ENCODE measurements around the gene CEP85. TPM values are rescaled to one million over a fixed set of nuclear protein-coding genes. Genes with fewer than 3 reads are reported as not detected.
"Not testable (repeated sequence)": the region's sequence is repeated elsewhere in the genome, so short reads cannot be mapped to it uniquely, and the experiment has no call there.

CEP85 gene
- total RNA-seq, 2 experiments from 2014 or later = 30.3 to 32.6 TPM

DNA sequence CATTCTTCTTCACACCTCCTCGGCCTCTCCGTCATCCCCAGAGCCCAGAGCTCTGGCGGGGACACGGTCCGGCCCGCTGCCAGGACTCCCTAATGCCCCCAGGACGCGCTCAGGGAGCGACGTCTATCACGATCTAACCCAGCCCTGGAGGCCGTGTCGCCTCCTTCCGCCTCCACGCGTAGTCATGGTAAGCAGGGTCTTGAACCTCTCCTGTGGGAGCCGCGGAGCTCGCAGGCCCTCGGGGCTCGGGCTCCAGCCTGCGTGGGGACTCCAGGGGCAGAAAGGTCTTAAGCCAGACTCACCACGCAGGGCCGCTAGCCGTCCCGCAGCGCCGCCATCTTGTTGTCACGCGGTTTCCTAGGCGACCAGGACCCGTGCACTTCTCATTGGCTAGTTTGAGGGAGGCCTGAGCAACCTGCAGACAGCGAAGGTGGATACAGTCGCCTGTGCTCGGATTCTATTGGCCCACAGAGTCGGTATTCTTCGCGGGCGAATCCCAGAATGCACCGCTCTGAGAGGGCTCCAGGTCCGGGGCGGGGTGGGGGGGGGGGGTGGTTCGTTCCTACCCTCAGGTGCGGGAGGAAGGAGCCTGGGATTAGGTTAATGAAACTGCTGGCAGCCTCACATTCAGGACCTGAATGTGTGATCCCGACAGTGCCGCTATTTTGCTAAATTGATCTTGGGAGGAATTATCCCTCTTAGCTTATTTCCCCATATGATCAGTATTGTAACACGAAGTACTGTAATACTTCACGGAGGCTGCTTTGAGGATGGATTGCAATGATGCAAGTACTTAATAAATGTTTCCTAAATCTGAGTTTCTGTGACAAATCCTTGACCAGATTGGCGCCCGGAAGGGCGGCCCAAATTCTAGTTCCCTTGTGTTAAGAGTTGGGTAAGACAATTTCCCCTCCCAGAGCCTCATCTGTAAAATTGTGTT lies 72.6 kb downstream of the CEP85 start, which contains the start of gene UBXN11:
TSS of gene UBXN11 (minus strand) at position 347 of the 940 bp plus-strand sequence. CDS start 3,753 bp downstream, outside the sequence.
- Mint-ChIP-seq H3K27ac (peak within 1 kb of the TSS; percentile 92), H3K9me3 (no peaks in the 10 kb centered on the region), H3K27me3 (no peaks in the 10 kb centered on the region), H3K36me3 (no peaks in the 10 kb centered on the region), H3K4me1 (ENCODE audit: low read depth) (peaks cover 32% of the 10 kb centered on the region), H3K4me3 (peak within 1 kb of the TSS; percentile 95)
- CTCF ChIA-PET = interaction anchor here (1.1 to 23.7 kb wide), 4 partner anchors 12 to 137 kb away, joined by 3 to 886 read pairs (median 41); partner anchors contain the start of genes CD52, SH3BGRL3 and ZNF593
- intact Hi-C loops (cut with micrococcal nuclease) = loop anchor here (5.0 kb wide), 1 partner anchor 166 kb away; the partner anchor contains the start of gene HMGN2
- POLR2A ChIA-PET = interaction anchor here (0.6 to 4.7 kb wide), 11 partner anchors 9 to 1343 kb away, joined by 3 to 58 read pairs (median 4); partner anchors contain the start of genes CD52, DHDDS, PDIK1L and SH3BGRL3
- peak; percentile 97 for DNase-seq

DNA sequence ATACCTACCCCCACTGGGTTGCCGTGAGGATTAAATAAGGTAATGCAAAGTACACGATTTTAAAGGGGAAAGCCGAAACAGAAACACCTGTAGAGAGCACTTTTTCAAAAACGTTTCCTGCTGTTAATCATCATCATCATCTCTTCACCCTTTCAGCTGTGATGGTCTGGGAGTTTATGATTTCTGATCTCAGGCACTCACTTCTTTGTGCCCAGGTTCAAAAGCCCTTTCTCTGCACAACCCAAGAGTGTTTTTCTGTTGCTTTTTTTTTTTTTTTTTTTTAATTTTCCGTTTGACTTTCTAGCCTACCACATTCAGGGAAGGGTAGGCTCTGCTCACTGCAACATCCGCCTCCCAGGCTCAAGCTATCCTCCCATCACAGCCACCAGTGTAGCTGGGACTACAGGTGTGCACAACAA lies 73.4 kb downstream of the CEP85 start:
- peak; percentile 58 for DNase-seq
- Mint-ChIP-seq H3K9me3 (no peaks in the 10 kb centered on the region), H3K4me1 (ENCODE audit: low read depth) (peaks cover 32% of the 10 kb centered on the region), H3K4me3 (peak overlapping the region; percentile 95), H3K27ac (peak overlapping the region; percentile 92), H3K27me3 (no peaks in the 10 kb centered on the region), H3K36me3 (no peaks in the 10 kb centered on the region)
- intact Hi-C loops (cut with micrococcal nuclease) = loop anchor here (5.0 kb wide), 1 partner anchor 165 kb away; the partner anchor contains the start of gene HMGN2
- CTCF ChIA-PET = interaction anchor here (0.6 to 23.7 kb wide), 4 partner anchors 12 to 184 kb away, joined by 3 to 886 read pairs (median 40); partner anchors contain the start of genes CD52, SH3BGRL3 and ZNF593
- POLR2A ChIA-PET = interaction anchor here (0.6 to 4.7 kb wide), 12 partner anchors 8 to 1342 kb away, joined by 3 to 58 read pairs (median 4); partner anchors contain the start of genes CD52, DHDDS, PDIK1L and SH3BGRL3

DNA sequence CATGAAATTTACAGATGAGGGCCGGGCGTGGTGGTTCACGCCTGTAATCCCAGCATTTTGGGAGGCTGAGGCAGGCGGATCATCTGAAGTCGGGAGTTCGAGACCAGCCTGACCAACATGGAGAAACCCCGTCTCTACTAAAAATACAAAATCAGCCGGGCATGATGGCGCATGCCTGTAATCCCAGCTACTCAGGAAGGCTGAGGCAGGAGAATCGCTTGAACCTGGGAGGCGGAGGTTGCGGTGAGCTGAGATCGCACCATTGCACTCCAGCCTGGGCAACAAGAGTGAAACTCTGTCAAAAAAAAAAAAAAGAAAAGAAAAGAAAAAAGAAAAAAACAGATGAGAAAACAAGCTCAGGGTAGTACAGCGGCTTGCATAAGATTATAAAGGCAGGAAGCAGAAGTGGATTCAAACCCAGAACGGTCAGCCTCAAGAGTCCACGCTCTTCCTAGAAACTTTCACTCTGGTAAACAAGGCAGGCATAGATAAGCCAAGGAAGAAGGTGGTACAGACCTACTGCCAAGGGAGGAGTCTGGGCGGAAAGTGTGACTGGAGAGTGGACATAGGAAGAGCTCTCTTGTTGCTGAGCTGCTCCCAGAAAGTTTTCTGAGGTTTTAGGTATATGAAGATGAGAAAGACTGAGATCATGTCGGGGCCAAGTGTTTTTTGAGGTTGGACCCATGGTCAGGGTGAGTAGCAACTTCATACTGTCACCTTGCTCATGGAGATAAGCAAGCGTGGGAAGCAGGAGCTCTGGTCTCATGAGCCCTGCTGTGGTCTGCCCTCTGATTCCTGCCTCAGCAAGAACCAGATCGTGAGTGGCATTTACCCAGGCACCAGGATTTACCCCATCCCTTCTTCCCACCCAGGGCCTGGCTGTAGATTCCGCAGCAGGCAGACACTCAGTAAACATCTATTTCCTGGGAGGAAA lies 74.2 kb downstream of the CEP85 start:
- Mint-ChIP-seq H3K4me1 (ENCODE audit: low read depth) (peaks cover 33% of the 10 kb centered on the region), H3K4me3 (peak overlapping the region; percentile 95), H3K27ac (peak overlapping the region; percentile 92)
- ChIA-PET POLR2A (interaction anchor here (0.6 to 4.7 kb wide), 7 partner anchors 10 to 271 kb away, joined by 3 to 58 read pairs (median 17); partner anchors contain the start of genes CD52 and CEP85), CTCF (interaction anchor here (1.2 to 23.7 kb wide), 4 partner anchors 11 to 92 kb away, joined by 3 to 886 read pairs (median 42); partner anchors contain the start of genes CD52 and SH3BGRL3)
- H3K36me3 Mint-ChIP-seq, H3K9me3 Mint-ChIP-seq, H3K27me3 Mint-ChIP-seq: not testable (repeated sequence)
- intact Hi-C loops (cut with micrococcal nuclease) = loop anchor here (1.0 to 5.0 kb wide), 3 partner anchors 11 to 164 kb away; partner anchors contain the start of gene HMGN2
- DNase-seq = peak; percentile 77

- no peak overlapping the region for H3K4me3 Mint-ChIP-seq
- peaks cover 6% of the 10 kb centered on the region for H3K36me3 Mint-ChIP-seq
- no peak for DNase-seq
- peaks cover 43% of the 10 kb centered on the region for H3K4me1 Mint-ChIP-seq (ENCODE audit: low read depth)
- intact Hi-C loops (cut with micrococcal nuclease) = loop anchor here (10.0 kb wide), 1 partner anchor 230 kb away; no protein-coding TSS in a partner anchor
- H3K9me3 Mint-ChIP-seq = no peaks in the 10 kb centered on the region
- ChIA-PET POLR2A (interaction anchor here (1.2 to 7.0 kb wide), 4 partner anchors 8 to 39 kb away, joined by 3 to 100 read pairs (median 4); partner anchors contain the start of gene UBXN11), CTCF (interaction anchor here (1.4 to 23.7 kb wide), 2 partner anchors 35 to 80 kb away, joined by 6 to 886 read pairs; partner anchors contain the start of genes CEP85 and SH3BGRL3)
- H3K27ac Mint-ChIP-seq = no peak overlapping the region
- H3K27me3 Mint-ChIP-seq = no peaks in the 10 kb centered on the region
Observed at GRCh38 chr1:26314501-26314900, 80.5 kb downstream of the CEP85 start.

DNA sequence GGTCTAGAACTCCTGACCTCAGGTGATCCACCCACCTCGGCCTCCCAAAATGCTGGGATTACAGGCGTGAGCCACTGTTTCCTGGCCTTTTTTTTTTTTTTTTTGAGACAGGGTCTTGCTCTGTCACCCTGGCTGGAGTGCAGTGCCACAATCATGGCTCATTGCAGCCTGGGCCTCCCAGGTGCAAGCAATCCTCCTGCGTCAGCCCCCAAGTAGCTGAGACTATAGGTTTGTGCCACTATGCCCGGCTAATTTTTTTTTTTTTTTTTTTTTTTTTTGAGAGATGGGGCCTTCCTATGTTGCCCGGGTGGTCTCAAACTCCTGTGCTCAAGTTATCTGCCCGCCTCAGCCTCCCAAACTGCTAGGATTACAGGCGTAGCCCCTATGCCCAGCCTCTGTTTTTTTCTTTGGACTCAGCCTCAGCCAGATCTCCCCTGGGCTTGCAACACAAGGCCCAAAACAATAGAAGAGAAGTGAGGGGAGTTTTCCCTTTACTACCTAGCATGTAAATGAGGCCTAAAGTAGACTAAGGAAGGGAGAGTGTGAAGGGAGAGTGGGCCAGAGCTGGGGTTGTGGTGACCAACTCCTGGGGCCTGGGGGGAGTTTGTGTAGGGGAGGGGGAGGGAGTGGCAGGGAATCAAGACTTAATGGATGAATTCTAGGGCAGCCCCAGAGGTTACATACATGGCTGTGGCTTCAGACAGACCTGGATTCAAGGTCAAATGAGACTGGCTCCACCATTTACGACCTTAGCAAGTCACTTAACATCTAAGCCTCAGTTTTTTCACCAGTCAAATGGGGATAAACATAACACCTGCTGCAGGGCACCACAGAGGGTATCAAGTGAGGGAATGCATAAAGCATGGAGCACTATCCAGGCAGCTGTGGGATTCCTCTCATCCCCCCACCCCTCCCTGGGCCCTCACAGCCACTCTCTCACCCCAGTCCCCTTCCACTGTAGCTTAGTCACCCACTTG lies 82.2 kb downstream of the CEP85 start:
- H3K4me3 Mint-ChIP-seq = no peak overlapping the region
- intact Hi-C loops (cut with micrococcal nuclease) = loop anchor here (10.0 kb wide), 1 partner anchor 229 kb away; no protein-coding TSS in a partner anchor
- no peaks in the 10 kb centered on the region for H3K9me3 Mint-ChIP-seq
- H3K27ac Mint-ChIP-seq = peak overlapping the region; percentile 75
- H3K4me1 Mint-ChIP-seq (ENCODE audit: low read depth) = peaks cover 55% of the 10 kb centered on the region
- ChIA-PET CTCF (interaction anchor here (1.4 to 23.7 kb wide), 5 partner anchors 9 to 146 kb away, joined by 4 to 886 read pairs (median 12); partner anchors contain the start of genes CEP85, SH3BGRL3, UBXN11 and ZNF593), POLR2A (interaction anchor here (0.7 to 7.0 kb wide), 5 partner anchors 9 to 38 kb away, joined by 3 to 100 read pairs (median 4); partner anchors contain the start of genes SH3BGRL3 and UBXN11)
- DNase-seq = no peak
- H3K36me3 Mint-ChIP-seq = peaks cover 15% of the 10 kb centered on the region
- H3K27me3 Mint-ChIP-seq = no peaks in the 10 kb centered on the region

DNA sequence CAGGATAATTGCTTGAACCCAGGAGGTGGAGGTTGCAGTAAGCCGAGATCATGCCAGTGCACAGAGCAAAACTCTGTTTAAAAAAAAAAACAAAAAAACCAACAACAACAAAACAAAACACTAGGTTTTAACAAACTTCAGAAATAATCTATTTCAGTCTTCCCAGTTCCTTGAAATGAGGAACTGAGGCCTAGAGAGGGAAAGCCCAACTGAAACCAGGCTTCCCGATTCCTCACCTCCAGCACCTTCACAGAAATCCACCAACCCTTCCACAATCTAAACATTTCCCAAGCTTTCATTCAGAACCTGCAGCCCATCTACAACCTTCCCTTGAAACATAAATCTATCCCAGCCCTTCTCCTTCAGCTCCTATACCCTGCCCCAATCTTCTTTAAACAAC lies 83.1 kb downstream of the CEP85 start:
- Mint-ChIP-seq H3K27me3 (no peaks in the 10 kb centered on the region), H3K9me3 (no peaks in the 10 kb centered on the region), H3K4me3 (peak overlapping the region; percentile 91), H3K27ac (peak overlapping the region; percentile 91), H3K4me1 (ENCODE audit: low read depth) (peaks cover 61% of the 10 kb centered on the region), H3K36me3 (peaks cover 20% of the 10 kb centered on the region)
- CTCF ChIA-PET = interaction anchor here (1.4 to 23.7 kb wide), 7 partner anchors 10 to 172 kb away, joined by 4 to 886 read pairs (median 12); partner anchors contain the start of genes CEP85, SH3BGRL3, UBXN11 and ZNF593
- intact Hi-C loops (cut with micrococcal nuclease) = loop anchor here (10.0 kb wide), 1 partner anchor 228 kb away; no protein-coding TSS in a partner anchor
- POLR2A ChIA-PET = interaction anchor here (0.7 to 7.0 kb wide), 4 partner anchors 10 to 41 kb away, joined by 3 to 100 read pairs (median 42); partner anchors contain the start of genes SH3BGRL3 and UBXN11
- DNase-seq = no peak

DNA sequence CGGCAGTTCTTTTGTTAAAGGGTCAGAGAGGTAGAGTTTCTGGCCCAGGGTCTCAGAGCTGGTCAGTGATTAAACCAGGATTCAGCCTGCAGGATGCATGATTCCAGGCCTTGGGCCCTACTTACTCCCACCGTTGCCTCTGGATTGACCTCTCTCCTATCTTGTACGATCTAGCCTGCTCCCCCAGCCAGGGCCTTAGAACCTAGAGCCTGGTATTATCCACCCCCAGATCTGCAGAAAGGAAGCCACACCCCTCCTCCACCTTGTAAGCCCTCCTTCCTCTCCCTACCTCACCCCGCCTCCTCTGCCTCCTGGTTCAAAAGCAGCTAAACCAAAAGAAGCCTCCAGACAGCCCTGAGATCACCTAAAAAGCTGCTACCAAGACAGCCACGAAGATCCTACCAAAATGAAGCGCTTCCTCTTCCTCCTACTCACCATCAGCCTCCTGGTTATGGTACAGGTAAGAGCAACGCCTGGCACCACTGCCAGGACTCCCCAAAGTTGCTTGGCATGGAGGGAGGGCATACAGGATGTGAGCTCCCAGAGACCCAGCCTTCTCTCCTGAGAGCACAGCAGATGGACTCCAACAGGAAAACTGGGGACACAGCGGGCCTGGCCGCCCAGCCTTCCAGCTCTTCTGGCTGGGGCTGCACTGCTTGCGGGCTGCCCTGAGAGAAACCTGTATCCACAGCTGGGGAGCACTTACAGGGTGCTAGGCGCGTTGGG lies 83.8 kb downstream of the CEP85 start, which contains the start of gene CD52:
TSS of gene CD52 (plus strand) at position 347 of the 726 bp plus-strand sequence. CDS start at position 407, 60 bp downstream.
- CTCF ChIA-PET = interaction anchor here (1.4 to 23.7 kb wide), 8 partner anchors 10 to 173 kb away, joined by 4 to 886 read pairs (median 13); partner anchors contain the start of genes C1orf232, CEP85, SH3BGRL3 and UBXN11
- intact Hi-C loops (cut with micrococcal nuclease) = loop anchor here (10.0 kb wide), 1 partner anchor 227 kb away; no protein-coding TSS in a partner anchor
- Mint-ChIP-seq H3K36me3 (peaks cover 23% of the 10 kb centered on the region), H3K4me1 (ENCODE audit: low read depth) (peaks cover 63% of the 10 kb centered on the region), H3K27me3 (no peaks in the 10 kb centered on the region), H3K4me3 (peak within 1 kb of the TSS; percentile 91), H3K27ac (peak within 1 kb of the TSS; percentile 91), H3K9me3 (no peaks in the 10 kb centered on the region)
- POLR2A ChIA-PET = interaction anchor here (0.9 to 7.0 kb wide), 6 partner anchors 8 to 42 kb away, joined by 3 to 100 read pairs (median 25); partner anchors contain the start of genes SH3BGRL3 and UBXN11
- DNase-seq = peak; percentile 82

DNA sequence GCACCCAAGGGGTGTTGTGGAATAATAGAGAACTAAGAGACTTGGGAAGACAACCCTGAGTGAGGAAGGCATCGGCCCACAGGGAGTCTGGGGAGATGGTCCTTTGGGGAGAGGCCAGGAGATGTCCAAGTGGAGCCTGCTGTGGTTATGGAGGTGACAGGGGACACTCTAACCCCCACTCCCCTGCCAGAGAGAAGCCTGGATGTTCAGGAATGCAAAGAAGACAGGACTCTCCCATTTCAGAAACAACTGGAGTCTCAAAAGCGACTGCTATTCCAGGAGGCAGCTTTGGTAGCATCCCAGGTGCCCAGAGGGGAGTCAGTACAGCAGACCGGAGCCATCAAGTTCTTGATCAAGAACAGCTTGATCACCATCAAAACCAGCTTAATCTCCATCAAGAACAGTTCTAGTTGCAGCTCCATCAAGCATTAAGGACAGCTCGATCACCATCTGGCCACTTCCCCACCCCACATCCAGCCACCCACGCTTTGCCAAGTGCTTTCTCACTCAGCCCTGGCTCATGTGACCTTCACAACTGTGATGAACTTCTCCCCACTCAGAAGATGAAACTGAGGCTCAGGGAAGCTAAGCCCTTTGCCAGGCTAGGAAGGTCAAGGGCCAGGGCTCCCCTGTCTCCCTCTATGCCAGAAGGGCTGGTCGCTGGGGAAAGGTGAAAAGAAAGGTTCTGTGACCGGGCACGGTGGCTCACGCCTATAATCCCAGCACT lies 84.5 kb downstream of the CEP85 start:
- Mint-ChIP-seq H3K27me3 (no peaks in the 10 kb centered on the region), H3K36me3 (peaks cover 25% of the 10 kb centered on the region), H3K4me1 (ENCODE audit: low read depth) (peaks cover 59% of the 10 kb centered on the region), H3K4me3 (peak overlapping the region; percentile 91), H3K27ac (peak overlapping the region; percentile 91), H3K9me3 (no peaks in the 10 kb centered on the region)
- DNase-seq = peak; percentile 82
- intact Hi-C loops (cut with micrococcal nuclease) = loop anchor here (1.0 to 10.0 kb wide), 2 partner anchors 10 to 226 kb away; no protein-coding TSS in a partner anchor
- CTCF ChIA-PET = interaction anchor here (0.8 to 23.7 kb wide), 9 partner anchors 11 to 174 kb away, joined by 3 to 886 read pairs (median 12); partner anchors contain the start of genes C1orf232, CEP85, SH3BGRL3 and UBXN11
- POLR2A ChIA-PET = interaction anchor here (0.9 to 7.0 kb wide), 7 partner anchors 9 to 84 kb away, joined by 3 to 100 read pairs (median 10); partner anchors contain the start of genes CEP85, SH3BGRL3 and UBXN11

All from activated CD4-positive, alpha-beta memory T cell treated with anti-CD3 and anti-CD28 coated beads for 36 hours (primary cell).